Panc1 (cell line): ENCODE results near the gene CDIPT. TPM values are rescaled to one million over a fixed set of nuclear protein-coding genes. Genes with fewer than 3 reads are reported as not detected.

Experiments
- ATAC-seq: fragments of 200-7000 bp; cut with Tn5 transposase; 2 replicates; pipeline ENCODE4 v1.9.1; 2020; ENCODE audit warnings: mild to moderate bottlenecking, moderate library complexity
- BruUV-seq: library from RNA; stranded (reverse); fragments of 400-500 nt; replicated peaks from 2 replicates; lab custom pipeline; 2021; lab: Mats Ljungman, UMichigan
- CTCF ChIA-PET: fragments of 300-600 bp; sonication (Branson Sonifier 250); formaldehyde crosslinking; loops from one replicate; lab custom pipeline; 2022; ENCODE audit warnings: antibody characterized with exemption; lab: Charles Lee
- POLR2A ChIA-PET: fragments of 300-600 bp; sonication (Branson Sonifier 250); formaldehyde crosslinking; loops from one replicate; lab custom pipeline; 2022; ENCODE audit warnings: antibody characterized with exemption; lab: Charles Lee
- DNase-seq: peaks from one replicate; pipeline ENCODE4 v3.0.0-alpha.2; 2010; ENCODE audit warnings: low read depth, low spot score
- H3K27ac ChIP-seq: 2 replicates; pipeline ENCODE4 v1.5.1; 2011; ENCODE audit warnings: mild to moderate bottlenecking, low read length, inconsistent platforms
- H3K27me3 ChIP-seq: fragments of 200-500 bp; sonication (Bioruptor generic); 2 replicates; pipeline ENCODE4 v1.6.0; 2014; ENCODE audit warnings: low read length, inconsistent platforms; ENCODE audit not compliant: control insufficient read depth, insufficient read depth
- H3K36me3 ChIP-seq: fragments of 200-500 bp; sonication (Bioruptor generic); 2 replicates; pipeline ENCODE4 v1.5.1; 2014; ENCODE audit warnings: inconsistent platforms, mild to moderate bottlenecking, low read length, moderate library complexity; ENCODE audit not compliant: control insufficient read depth, insufficient read depth
- H3K4me1 ChIP-seq: 2 replicates; pipeline ENCODE4 v1.5.1; 2011; ENCODE audit warnings: inconsistent platforms, mild to moderate bottlenecking, low read length, moderate library complexity; ENCODE audit not compliant: control insufficient read depth, insufficient read depth
- H3K4me3 ChIP-seq, 2 experiments: 2 replicates each; pipeline ENCODE4 v1.5.1; 2011 to 2012; ENCODE audit warnings: low read depth in 2 of 2, low read length in 2 of 2, mild to moderate bottlenecking in 2 of 2, inconsistent platforms in 1 of 2, moderate library complexity in 1 of 2
- H3K9me3 ChIP-seq: fragments of 200-500 bp; sonication (Bioruptor generic); 2 replicates; pipeline ENCODE4 v1.5.1; 2014; ENCODE audit warnings: low read depth, mild to moderate bottlenecking, inconsistent platforms, low read length, moderate library complexity; ENCODE audit not compliant: control insufficient read depth, insufficient read depth
- CTCF ChIP-seq: fragments of 450-650 bp; IDR thresholded peaks from 2 replicates; pipeline ENCODE4 v1.5.1; 2017; ENCODE audit warnings: mild to moderate bottlenecking
- POLR2AphosphoS5 ChIP-seq: IDR thresholded peaks from 2 replicates; pipeline ENCODE4 v1.6.1; 2012; ENCODE audit warnings: mild to moderate bottlenecking, low read depth, low read length, moderate library complexity
- REST ChIP-seq, 2 experiments: IDR thresholded peaks; 2 replicates each; pipeline ENCODE4 v1.6.1; 2011 to 2012; ENCODE audit warnings: low read depth in 2 of 2, control low read depth in 1 of 2, low read length in 1 of 2, mild to moderate bottlenecking in 1 of 2, moderate library complexity in 1 of 2; ENCODE audit not compliant: insufficient read depth in 1 of 2
- SIN3A ChIP-seq: IDR thresholded peaks from 2 replicates; pipeline ENCODE4 v1.6.1; 2012; ENCODE audit warnings: low read depth, mild to moderate bottlenecking, low read length, moderate library complexity, borderline replicate concordance; ENCODE audit not compliant: insufficient read depth
- TCF7L2 ChIP-seq: IDR thresholded peaks from 2 replicates; pipeline ENCODE4 v1.6.1; 2011; ENCODE audit warnings: mild to moderate bottlenecking, low read depth, low read length, inconsistent platforms
- in situ Hi-C: cut with HindIII; loops from 2 replicates; pipeline ENCODE4 v1.10.0; 2016; ENCODE audit warnings: low sequenced_read_pairs, low pct_unique_long_range_greater_than_20kb
- intact Hi-C: fragments of 100-400 bp; cut with micrococcal nuclease; formaldehyde crosslinking; loops from one replicate; pipeline ENCODE4 v1.10.0; 2022; ENCODE audit not compliant: unreplicated experiment
- total RNA-seq: library from RNA; stranded (reverse); gene quantifications from one replicate; pipeline ENCODE4 v1.2.1, GENCODE V29; 2021; ENCODE audit not compliant: unreplicated experiment

Gene CDIPT
- total RNA-seq, 1 experiment from 2014 or later, result 71.6 TPM

- TF ChIP-seq TCF7L2 (no peak), SIN3A (no peak), POLR2AphosphoS5 (no peak), REST (IDR thresholded peaks at IDR 0.05; ENCODE audit: insufficient read depth in 1 of 2, low read depth in 2 of 2, low read length in 1 of 2) (no peak), CTCF (no peak)
- H3K9me3 ChIP-seq, result no peaks in the 10 kb centered on the region
- ChIA-PET CTCF (no interaction called here), POLR2A (no interaction called here)
- no peak overlapping the region for H3K27ac ChIP-seq
- no peak for DNase-seq
- H3K27me3 ChIP-seq, result no peaks in the 10 kb centered on the region
- intact Hi-C loops (no loop called here), in situ Hi-C loops (no loop called here)
- ATAC-seq, result no peak
- no peak overlapping the region for H3K4me3 ChIP-seq
- H3K4me1 ChIP-seq, result no peaks in the 10 kb centered on the region
- H3K36me3 ChIP-seq, result no peaks in the 10 kb centered on the region; the same call in 1 of the 2 replicates
- no TSS peak for BruUV-seq
These were observed 25.2 kb downstream of the CDIPT start for GRCh38 chr16:29837841-29838240.

GRCh38 chr16:29836623-29837022 lies 26.4 kb downstream of the CDIPT start:
- no peak; the same call in 1 of the 2 replicates for ATAC-seq
- in situ Hi-C loops, result no loop called here
- TF ChIP-seq POLR2AphosphoS5 (no peak), REST (IDR thresholded peaks at IDR 0.05; ENCODE audit: insufficient read depth in 1 of 2, low read depth in 2 of 2, low read length in 1 of 2) (no peak), TCF7L2 (no peak), CTCF (no peak), SIN3A (no peak)
- Histone ChIP-seq H3K4me1 (no peaks in the 10 kb centered on the region), H3K4me3 (no peak overlapping the region), H3K9me3 (no peaks in the 10 kb centered on the region), H3K27me3 (no peaks in the 10 kb centered on the region), H3K36me3 (no peaks in the 10 kb centered on the region), H3K27ac (no peak overlapping the region)
- CTCF ChIA-PET, result interaction anchor here (0.6 to 0.7 kb wide), 2 partner anchors 64 to 195 kb away, joined by 3 to 5 read pairs; no protein-coding TSS in a partner anchor
- no TSS peak for BruUV-seq
- intact Hi-C loops, result no loop called here
- DNase-seq, result no peak
- POLR2A ChIA-PET, result no interaction called here
